GM18867 (cell line): ENCODE data around the gene PHF21B.

ENCODE experiments used
- ATAC-seq: cut with Tn5 transposase; IDR thresholded peaks from one replicate; pipeline ENCODE4 v1.9.1; 2021; ENCODE audit warnings: mild to moderate bottlenecking, moderate library complexity; ENCODE audit not compliant: unreplicated experiment

PHF21B gene

GRCh38 chr22:45019861-45020655 is 10.3 kb upstream of the PHF21B start:
- no peak for ATAC-seq

GRCh38 chr22:45014654-45015053 is 4.8 kb upstream of the PHF21B start:
- ATAC-seq, result no peak

- no peak for ATAC-seq
These were observed 3.3 kb upstream of the PHF21B start for GRCh38 chr22:45013138-45013537.

GRCh38 chr22:45010532-45010900 is 711 bp upstream of the PHF21B start:
- ATAC-seq, result no peak

GRCh38 chr22:45008751-45009605 is 827 bp downstream of the PHF21B start:
- no peak for ATAC-seq

- no peak for ATAC-seq
These were observed 1.6 kb downstream of the PHF21B start for GRCh38 chr22:45008186-45008681.

- ATAC-seq, result no peak
These were observed 2.2 kb downstream of the PHF21B start for GRCh38 chr22:45007391-45008185.

GRCh38 chr22:45006964-45007390 is 2.8 kb downstream of the PHF21B start:
- no peak for ATAC-seq

- ATAC-seq, result no peak
These were observed 3.5 kb downstream of the PHF21B start for GRCh38 chr22:45006111-45006963.

- no peak for ATAC-seq
These were observed 8.2 kb downstream of the PHF21B start for GRCh38 chr22:45001653-45002052.

GRCh38 chr22:45000330-45000729 is 9.5 kb downstream of the PHF21B start:
- no peak for ATAC-seq

GRCh38 chr22:44999687-45000086 is 10.1 kb downstream of the PHF21B start:
- no peak for ATAC-seq

GRCh38 chr22:44999231-44999630 is 10.6 kb downstream of the PHF21B start:
- ATAC-seq, result no peak

- no peak for ATAC-seq
These were observed 11.5 kb downstream of the PHF21B start for GRCh38 chr22:44998296-44998695.

GRCh38 chr22:44997060-44997459 is 12.7 kb downstream of the PHF21B start:
- ATAC-seq, result no peak

- ATAC-seq, result no peak
These were observed 13.2 kb downstream of the PHF21B start for GRCh38 chr22:44996648-44997047.

GRCh38 chr22:44996120-44996519 is 13.7 kb downstream of the PHF21B start:
- no peak for ATAC-seq

- ATAC-seq, result no peak
These were observed 14.1 kb downstream of the PHF21B start for GRCh38 chr22:44995715-44996114.

GRCh38 chr22:44995105-44995514 is 14.7 kb downstream of the PHF21B start:
- ATAC-seq, result no peak
